HG03521 (cell line): Measurements from ENCODE around the gene MGAT4C.

ENCODE experiments used
- ATAC-seq: cut with Tn5 transposase; IDR thresholded peaks from one replicate; pipeline ENCODE4 v1.9.1; 2021; ENCODE audit warnings: mild to moderate bottlenecking, moderate library complexity; ENCODE audit not compliant: unreplicated experiment

MGAT4C gene

GRCh38 chr12:85985996-85986395 is 270.2 kb downstream of the MGAT4C start:
- ATAC-seq: no peak

GRCh38 chr12:85983601-85984000 is 272.6 kb downstream of the MGAT4C start:
- ATAC-seq: no peak

GRCh38 chr12:85979641-85980040 is 276.6 kb downstream of the MGAT4C start:
- ATAC-seq: no peak

GRCh38 chr12:85975716-85976115 is 280.5 kb downstream of the MGAT4C start:
- ATAC-seq: no peak

- no peak for ATAC-seq
These were observed 284.4 kb downstream of the MGAT4C start for GRCh38 chr12:85971800-85972199.

GRCh38 chr12:85968606-85969005 is 287.6 kb downstream of the MGAT4C start:
- no peak for ATAC-seq

- no peak for ATAC-seq
These were observed 292.9 kb downstream of the MGAT4C start for GRCh38 chr12:85963326-85963725.

GRCh38 chr12:85956081-85956480 is 300.1 kb downstream of the MGAT4C start:
- no peak for ATAC-seq

GRCh38 chr12:85955127-85955526 is 301.1 kb downstream of the MGAT4C start:
- no peak for ATAC-seq

- ATAC-seq: no peak
These were observed 304.4 kb downstream of the MGAT4C start for GRCh38 chr12:85951823-85952222.

- ATAC-seq: no peak
These were observed 306.9 kb downstream of the MGAT4C start for GRCh38 chr12:85949253-85949652.

- ATAC-seq: no peak
These were observed 307.9 kb downstream of the MGAT4C start for GRCh38 chr12:85948340-85948739.

- no peak for ATAC-seq
These were observed 308.9 kb downstream of the MGAT4C start for GRCh38 chr12:85947286-85947685.

- no peak for ATAC-seq
These were observed 309.8 kb downstream of the MGAT4C start for GRCh38 chr12:85946375-85946774.

GRCh38 chr12:85927166-85927565 is 329.0 kb downstream of the MGAT4C start:
- ATAC-seq: no peak

- ATAC-seq: no peak
These were observed 332.3 kb downstream of the MGAT4C start for GRCh38 chr12:85923767-85924331.

GRCh38 chr12:85920324-85920947 is 335.8 kb downstream of the MGAT4C start:
- no peak for ATAC-seq
